Measurements from ENCODE around the gene PIK3R6. TPM values are rescaled to one million over a fixed set of nuclear protein-coding genes. Genes with fewer than 3 reads are reported as not detected.
A peak's percentile ranks its signal among the peaks of the same experiment; 100 is the strongest.

The PIK3R6 gene
- total and polyA plus RNA-seq, 3 donors from 2014 or later: 1.3 to 2.6 (median 2.5) TPM

DNA sequence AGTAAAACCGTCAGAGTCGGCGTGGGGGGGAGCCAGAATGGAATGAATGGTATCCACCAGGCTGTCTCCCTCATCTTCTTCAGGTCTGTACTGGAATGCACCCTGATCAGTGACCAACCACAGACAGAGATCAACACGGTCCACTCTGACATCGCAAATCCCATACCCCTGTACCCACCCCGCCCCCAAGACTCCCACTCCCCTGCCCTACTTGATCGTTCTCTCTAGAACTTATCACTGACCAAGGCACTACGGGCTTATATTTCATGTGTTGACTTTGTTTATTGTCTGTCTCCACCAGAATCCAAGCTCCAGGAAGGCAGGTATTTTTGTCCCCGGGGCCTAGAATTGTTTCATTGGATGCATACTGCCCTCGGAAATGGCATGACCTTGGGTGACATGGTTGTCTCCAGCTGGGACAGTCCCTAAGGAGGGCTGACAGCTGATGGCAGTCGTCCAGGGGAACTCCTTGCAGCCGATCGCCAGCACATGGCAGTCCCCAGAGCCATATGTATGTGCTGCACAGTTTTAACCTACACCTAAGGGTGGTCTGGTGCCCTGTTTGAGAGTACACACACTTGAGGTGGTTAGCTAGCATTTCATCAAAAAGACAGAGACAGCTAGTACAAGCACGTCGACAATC lies 67.8 kb downstream of the PIK3R6 start:
- 36 to 40% methylated on average over 12 to 15 of the region's 15 CpGs for WGBS, 2 donors
- Histone ChIP-seq H3K4me3 (peak overlapping the region in 1 of 2 donors; percentile 44), H3K4me1 (no peaks in the 10 kb centered on the region), H3K27ac (no peak overlapping the region), H3K27me3 (no peaks in the 10 kb centered on the region), H3K9me3 (no peaks in the 10 kb centered on the region), H3K36me3 (ENCODE audit: low read depth, missing control alignments) (no peaks in the 10 kb centered on the region)
- peak; percentile 39 for DNase-seq
- intact Hi-C loops (cut with DNase I; ENCODE audit: low total_unique reads): no loop called here
- TF ChIP-seq CTCF (IDR thresholded peaks at IDR 0.05): no peak
- no peak for TF ChIP-seq POLR2A (IDR thresholded peaks at IDR 0.05)

GRCh38 chr17:8798846-8799569 lies 68.5 kb downstream of the PIK3R6 start, which contains the start of gene MFSD6L:
Gene MFSD6L (minus strand): TSS chr17:8799365. CDS start chr17:8799120, 245 bp downstream.
- H3K4me1 ChIP-seq: no peaks in the 10 kb centered on the region
- intact Hi-C loops (cut with DNase I; ENCODE audit: low total_unique reads): no loop called here
- H3K36me3 ChIP-seq (ENCODE audit: low read depth, missing control alignments): no peaks in the 10 kb centered on the region
- H3K9me3 ChIP-seq: no peaks in the 10 kb centered on the region
- no peak for DNase-seq
- H3K27me3 ChIP-seq: no peaks in the 10 kb centered on the region
- no peak within 1 kb of the TSS for H3K27ac ChIP-seq
- TF ChIP-seq POLR2A (IDR thresholded peaks at IDR 0.05) (no peak), CTCF (IDR thresholded peaks at IDR 0.05) (no peak)
- WGBS, 2 donors: 7% methylated on average over 57 of the region's 62 CpGs; no CpG with 5 or more reads in 1 of the 2 donors
- peak within 1 kb of the TSS; percentile 9 to 44 for H3K4me3 ChIP-seq

GRCh38 chr17:8798176-8798845 lies 69.2 kb downstream of the PIK3R6 start:
- TF ChIP-seq POLR2A (IDR thresholded peaks at IDR 0.05) (no peak), CTCF (IDR thresholded peaks at IDR 0.05) (no peak)
- H3K27ac ChIP-seq: no peak overlapping the region
- H3K27me3 ChIP-seq: no peaks in the 10 kb centered on the region
- peak overlapping the region; percentile 9 to 44 for H3K4me3 ChIP-seq
- no peaks in the 10 kb centered on the region for H3K9me3 ChIP-seq
- no peak for DNase-seq
- H3K36me3 ChIP-seq (ENCODE audit: low read depth, missing control alignments): no peaks in the 10 kb centered on the region
- H3K4me1 ChIP-seq: no peaks in the 10 kb centered on the region
- 55 to 57% methylated on average over 23 of the region's 23 CpGs for WGBS, 2 donors
- intact Hi-C loops (cut with DNase I; ENCODE audit: low total_unique reads): no loop called here

DNA sequence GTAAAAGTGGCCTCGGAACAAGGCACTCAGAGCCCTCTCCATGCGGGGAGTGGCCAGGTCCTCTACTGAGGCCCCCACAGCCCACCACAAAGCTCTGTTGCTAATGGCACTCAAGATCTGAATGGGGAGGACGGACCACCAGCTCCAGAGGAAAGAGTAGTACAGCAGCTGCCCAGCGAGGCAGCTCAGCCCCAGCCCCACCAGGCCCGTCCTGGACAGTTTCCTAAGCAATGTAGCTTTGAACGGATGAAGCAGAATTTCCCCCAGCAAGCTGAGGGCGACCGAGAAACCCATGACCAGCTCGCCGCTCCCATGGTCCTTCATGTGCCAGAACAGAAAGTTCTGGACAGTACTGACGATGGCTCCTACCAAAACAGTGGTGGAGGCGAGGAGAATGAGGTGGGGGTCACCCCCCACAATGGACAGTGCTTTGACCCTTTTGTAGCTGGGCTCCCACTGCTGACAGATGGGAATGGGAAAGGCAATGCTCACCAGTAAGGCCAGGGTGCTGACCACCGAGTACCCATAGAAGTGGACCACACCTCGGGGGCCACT lies 69.8 kb downstream of the PIK3R6 start:
- Histone ChIP-seq H3K27ac (no peak overlapping the region), H3K36me3 (ENCODE audit: low read depth, missing control alignments) (no peaks in the 10 kb centered on the region), H3K27me3 (no peaks in the 10 kb centered on the region), H3K4me1 (no peaks in the 10 kb centered on the region), H3K9me3 (no peaks in the 10 kb centered on the region), H3K4me3 (no peak overlapping the region)
- 84 to 91% methylated on average over 12 to 14 of the region's 14 CpGs for WGBS, 2 donors
- TF ChIP-seq CTCF (IDR thresholded peaks at IDR 0.05) (no peak), POLR2A (IDR thresholded peaks at IDR 0.05) (no peak)
- DNase-seq: no peak
- intact Hi-C loops (cut with DNase I; ENCODE audit: low total_unique reads): no loop called here

Measured in testis (tissue), 3 donors.